Naive thymus-derived CD4-positive, alpha-beta T cell (primary cell): Measurements from ENCODE around the gene TDG. TPM values are rescaled to one million over a fixed set of nuclear protein-coding genes. Genes with fewer than 3 reads are reported as not detected.

Experiments
- ATAC-seq: fragments of 150-1000 bp; cut with Tn5 transposase; 2 replicates; pipeline ENCODE4 v1.10.0; 2021; ENCODE audit warnings: mild to moderate bottlenecking, moderate library complexity
- CTCF ChIA-PET: fragments of 350-600 bp; sonication (Branson Sonifier 250); formaldehyde crosslinking; loops from one replicate; lab custom pipeline; 2021; ENCODE audit warnings: antibody characterized with exemption; lab: Charles Lee
- POLR2A ChIA-PET: fragments of 350-600 bp; sonication (Branson Sonifier 250); formaldehyde crosslinking; loops from one replicate; lab custom pipeline; 2021; ENCODE audit warnings: antibody characterized with exemption, inconsistent platforms; lab: Charles Lee
- DNase-seq, 9 donors: peaks; one replicate each; pipeline versions ENCODE4 v3.0.0 to v3.0.0-alpha.2; 2020 to 2022; ENCODE audit warnings: mixed read lengths in 1 of 9
- H3K27ac ChIP-seq: one replicate; pipeline ENCODE4 v1.7.0; 2013; ENCODE audit warnings: mild to moderate bottlenecking, low read depth, low read length, moderate library complexity
- H3K27me3 ChIP-seq, 2 donors: one replicate each; pipeline ENCODE4 v1.7.0; 2013; ENCODE audit warnings: low read length in 2 of 2, mild to moderate bottlenecking in 2 of 2, moderate library complexity in 2 of 2; ENCODE audit not compliant: control insufficient read depth in 2 of 2, insufficient read depth in 2 of 2
- H3K36me3 ChIP-seq, 3 experiments: 1 replicate in 2 of 3; 2 replicates in 1 of 3; pipeline ENCODE4 v1.7.0; 2013; ENCODE audit warnings: low read length in 3 of 3, mild to moderate bottlenecking in 3 of 3, moderate library complexity in 1 of 3; ENCODE audit not compliant: insufficient read depth in 3 of 3, control insufficient read depth in 2 of 3
- H3K4me1 ChIP-seq, 2 donors: one replicate each; pipeline ENCODE4 v1.7.0; 2013; ENCODE audit warnings: low read length in 2 of 2, mild to moderate bottlenecking in 2 of 2, moderate library complexity in 1 of 2; ENCODE audit not compliant: control insufficient read depth in 2 of 2, insufficient read depth in 2 of 2
- H3K4me3 ChIP-seq: 2 replicates; pipeline ENCODE4 v1.7.0; 2013; ENCODE audit warnings: mild to moderate bottlenecking, low read length
- H3K9me3 ChIP-seq, 3 experiments: 1 replicate in 2 of 3; 2 replicates in 1 of 3; pipeline ENCODE4 v1.7.0; 2013; ENCODE audit warnings: low read length in 3 of 3; ENCODE audit not compliant: control insufficient read depth in 2 of 3
- H3K27ac Mint-ChIP-seq, 9 donors: one replicate each; pipeline ENCODE4 v1.8.0; 2020 to 2022; ENCODE audit warnings: mixed read lengths in 9 of 9, mild to moderate bottlenecking in 8 of 9, moderate library complexity in 5 of 9, inconsistent platforms in 2 of 9
- H3K27me3 Mint-ChIP-seq, 5 donors: one replicate each; pipeline ENCODE4 v1.8.0; 2021 to 2022; ENCODE audit warnings: mixed read lengths in 5 of 5, mild to moderate bottlenecking in 1 of 5
- H3K36me3 Mint-ChIP-seq, 5 donors: one replicate each; pipeline ENCODE4 v1.8.0; 2020 to 2022; ENCODE audit warnings: mixed read lengths in 5 of 5, mild to moderate bottlenecking in 3 of 5, inconsistent platforms in 1 of 5
- H3K4me1 Mint-ChIP-seq, 7 donors: one replicate each; pipeline ENCODE4 v1.8.0; 2020 to 2022; ENCODE audit warnings: mixed read lengths in 7 of 7, mild to moderate bottlenecking in 3 of 7, inconsistent platforms in 1 of 7
- H3K4me3 Mint-ChIP-seq, 10 donors: one replicate each; pipeline ENCODE4 v1.8.0; 2020 to 2022; ENCODE audit warnings: mild to moderate bottlenecking in 10 of 10, mixed read lengths in 10 of 10, moderate library complexity in 6 of 10, inconsistent platforms in 2 of 10
- H3K9me3 Mint-ChIP-seq, 11 donors: one replicate each; pipeline ENCODE4 v1.8.0; 2020 to 2022; ENCODE audit warnings: mixed read lengths in 11 of 11, mild to moderate bottlenecking in 4 of 11, inconsistent platforms in 1 of 11, moderate library complexity in 1 of 11
- intact Hi-C, 2 donors: fragments of 100-400 bp; cut with micrococcal nuclease; formaldehyde crosslinking; loops; one replicate each; pipeline ENCODE4 v1.15.1; 2023
- polyA plus RNA-seq, 2 donors: library from polyadenylated mRNA; unstranded; fragments of 300-500 nt; fragmentation: Illumina TruSeq; gene quantifications; one replicate each; pipeline ENCODE4 v1.2.3, GENCODE V29; 2021
- total RNA-seq, 6 experiments: library from RNA in 5 of 6; stranded (reverse) in 5 of 6; gene quantifications; 1 replicate in 5 of 6; 2 replicates in 1 of 6; pipeline ENCODE4 v1.2.3 and lab custom pipeline; 2021 to 2026

Gene TDG
- 10 to 100 TPM; 21.5 to 43.0 (median 35.5) TPM for total RNA-seq
- polyA plus RNA-seq = 10 to 100 TPM; 15.4 to 17.2 TPM
- total RNA-seq (lab: John Stamatoyannopoulos, UW) = 24.0 reads per million, percentile 54 among the genes with 10 or more reads in this experiment

- H3K27ac ChIP-seq = peak within 1 kb of the TSS; percentile 94
- peaks cover 31 to 41% of the 10 kb centered on the region in 2 donors for H3K4me1 ChIP-seq
- intact Hi-C loops = loop anchor here (1.0 to 10.0 kb wide), 14 partner anchors 9 to 1904 kb away; partner anchors contain the start of genes NT5DC3 (in 2 of the 2), APPL2 (in 1 of the 2), C12orf75 (in 1 of the 2) and HCFC2 (in 1 of the 2)
- peaks cover 0 to 14% (median 0%) of the 10 kb centered on the region in 3 experiments for H3K36me3 ChIP-seq
- ATAC-seq (peak; percentile 97), DNase-seq (peak; percentile 81 to 97 (median 95))
- no peaks in the 10 kb centered on the region for H3K27me3 ChIP-seq
- no peaks in the 10 kb centered on the region for H3K9me3 ChIP-seq
- ChIA-PET POLR2A (interaction anchor here (0.5 to 9.4 kb wide), 26 partner anchors 8 to 1141 kb away, joined by 3 to 165 read pairs (median 4); partner anchors contain the start of genes HCFC2, HSP90B1, NFYB and NT5DC3), CTCF (interaction anchor here (0.6 to 1.8 kb wide), 9 partner anchors 10 to 143 kb away, joined by 3 to 11 read pairs (median 5); a partner anchor contains a TSS)
- H3K4me3 ChIP-seq = peak within 1 kb of the TSS; percentile 87
- Mint-ChIP-seq H3K4me3 (peak within 1 kb of the TSS; percentile 92 to 99 (median 97)), H3K36me3 (peaks cover 0 to 10% (median 3%) of the 10 kb centered on the region in 5 donors), H3K27me3 (no peaks in the 10 kb centered on the region), H3K27ac (peak within 1 kb of the TSS; percentile 96 to 100 (median 99)), H3K9me3 (peaks cover 0 to 3% (median 0%) of the 10 kb centered on the region in 11 donors), H3K4me1 (peaks cover 34 to 68% (median 57%) of the 10 kb centered on the region in 7 donors)
Observed at GRCh38 chr12:103965590-103966504, at the start of gene TDG. TDG (plus strand) TSS chr12:103965872; CDS start chr12:103966038, 166 bp downstream.

- Histone ChIP-seq H3K27ac (no peak overlapping the region), H3K36me3 (no peaks in the 10 kb centered on the region), H3K4me3 (no peak overlapping the region), H3K9me3 (no peaks in the 10 kb centered on the region), H3K27me3 (no peaks in the 10 kb centered on the region), H3K4me1 (no peaks in the 10 kb centered on the region)
- ATAC-seq (no peak), DNase-seq (no peak)
- CTCF ChIA-PET = no interaction called here
- peak overlapping the region in 1 of 9 donors; percentile 59 for H3K27ac Mint-ChIP-seq
- peaks cover 0 to 11% (median 5%) of the 10 kb centered on the region in 11 donors for H3K9me3 Mint-ChIP-seq
- intact Hi-C loops = no loop called here
- peaks cover 0 to 5% (median 0%) of the 10 kb centered on the region in 5 donors for H3K27me3 Mint-ChIP-seq
- POLR2A ChIA-PET = interaction anchor here (1.1 to 3.3 kb wide), 4 partner anchors 7 to 16 kb away, joined by 3 to 13 read pairs (median 8); no protein-coding TSS in a partner anchor
- H3K4me3 Mint-ChIP-seq = no peak overlapping the region
- peaks cover 0 to 3% (median 0%) of the 10 kb centered on the region in 7 donors for H3K4me1 Mint-ChIP-seq
- H3K36me3 Mint-ChIP-seq = peaks cover 4 to 8% (median 5%) of the 10 kb centered on the region in 5 donors
Observed at GRCh38 chr12:103917873-103918272, 47.8 kb upstream of the TDG start.

GRCh38 chr12:103924761-103925641 is 40.7 kb upstream of the TDG start:
- intact Hi-C loops = loop anchor here (1.0 to 5.0 kb wide), 3 partner anchors 44 to 1863 kb away; partner anchors contain the start of gene WASHC3 (in 1 of the 2)
- Mint-ChIP-seq H3K27me3 (peaks cover 0 to 2% (median 0%) of the 10 kb centered on the region in 5 donors), H3K9me3 (peaks cover 0 to 3% (median 0%) of the 10 kb centered on the region in 11 donors), H3K27ac (peak overlapping the region in 3 of 9 donors; percentile 37 to 62 (median 51)), H3K4me3 (peak overlapping the region in 1 of 10 donors; percentile 40), H3K36me3 (peaks cover 0 to 5% (median 1%) of the 10 kb centered on the region in 5 donors), H3K4me1 (peaks cover 11 to 36% (median 17%) of the 10 kb centered on the region in 7 donors)
- H3K36me3 ChIP-seq = no peaks in the 10 kb centered on the region
- DNase-seq = peak in 1 of 9 donors; percentile 55
- H3K27ac ChIP-seq = no peak overlapping the region
- no peaks in the 10 kb centered on the region for H3K27me3 ChIP-seq
- no peak overlapping the region for H3K4me3 ChIP-seq
- ATAC-seq = no peak
- peaks cover 10 to 13% of the 10 kb centered on the region in 2 donors for H3K4me1 ChIP-seq
- no peaks in the 10 kb centered on the region for H3K9me3 ChIP-seq
- ChIA-PET CTCF (interaction anchor here (1.7 kb wide), 1 partner anchor 23 kb away, joined by 4 read pairs; no protein-coding TSS in a partner anchor), POLR2A (interaction anchor here (0.6 to 2.9 kb wide), 4 partner anchors 8 to 42 kb away, joined by 3 to 18 read pairs (median 3); no protein-coding TSS in a partner anchor)

- intact Hi-C loops = loop anchor here (1.0 to 5.0 kb wide), 11 partner anchors 27 to 1866 kb away; partner anchors contain the start of genes WASHC4 (in 2 of the 2), NFYB (in 1 of the 2), NT5DC3 (in 1 of the 2) and TDG (in 1 of the 2)
- peak overlapping the region; percentile 76 for H3K4me3 ChIP-seq
- Mint-ChIP-seq H3K36me3 (peaks cover 14 to 25% (median 14%) of the 10 kb centered on the region in 5 donors), H3K9me3 (peaks cover 0 to 6% (median 0%) of the 10 kb centered on the region in 11 donors), H3K27ac (peak overlapping the region; percentile 97 to 100 (median 100)), H3K4me3 (peak overlapping the region; percentile 84 to 99 (median 92)), H3K4me1 (peaks cover 33 to 61% (median 39%) of the 10 kb centered on the region in 7 donors), H3K27me3 (peaks cover 0 to 4% (median 0%) of the 10 kb centered on the region in 5 donors)
- no peak for ATAC-seq
- H3K4me1 ChIP-seq = peaks cover 28 to 38% of the 10 kb centered on the region in 2 donors
- CTCF ChIA-PET = interaction anchor here (0.6 to 3.3 kb wide), 6 partner anchors 12 to 210 kb away, joined by 3 to 18 read pairs (median 7); no protein-coding TSS in a partner anchor
- no peaks in the 10 kb centered on the region for H3K27me3 ChIP-seq
- no peaks in the 10 kb centered on the region for H3K9me3 ChIP-seq
- POLR2A ChIA-PET = interaction anchor here (0.6 to 5.7 kb wide), 26 partner anchors 9 to 1868 kb away, joined by 3 to 149 read pairs (median 8); partner anchors contain the start of genes APPL2, NFYB, NT5DC3 and TDG
- peak overlapping the region; percentile 100 for H3K27ac ChIP-seq
- peaks cover 5 to 14% (median 12%) of the 10 kb centered on the region in 3 experiments for H3K36me3 ChIP-seq
- peak in 2 of 9 donors; percentile 24 to 59 for DNase-seq
Observed at GRCh38 chr12:103928682-103929045, 37.0 kb upstream of the TDG start.

- DNase-seq (peak in 8 of 9 donors; percentile 67 to 95 (median 92)), ATAC-seq (peak; percentile 61)
- peak overlapping the region; percentile 97 to 100 (median 100) for H3K27ac Mint-ChIP-seq
- peak overlapping the region; percentile 84 to 99 (median 92) for H3K4me3 Mint-ChIP-seq
- H3K9me3 ChIP-seq = no peaks in the 10 kb centered on the region
- peaks cover 14 to 28% (median 17%) of the 10 kb centered on the region in 5 donors for H3K36me3 Mint-ChIP-seq
- H3K4me1 ChIP-seq = peaks cover 31 to 41% of the 10 kb centered on the region in 2 donors
- peak overlapping the region; percentile 76 for H3K4me3 ChIP-seq
- CTCF ChIA-PET = interaction anchor here (0.6 to 3.3 kb wide), 9 partner anchors 11 to 210 kb away, joined by 3 to 18 read pairs (median 5); partner anchors contain the start of gene TDG
- intact Hi-C loops = loop anchor here (1.0 to 5.0 kb wide), 11 partner anchors 28 to 1867 kb away; partner anchors contain the start of genes WASHC4 (in 2 of the 2), NFYB (in 1 of the 2), NT5DC3 (in 1 of the 2) and TDG (in 1 of the 2)
- H3K27me3 ChIP-seq = no peaks in the 10 kb centered on the region
- peaks cover 5 to 19% (median 17%) of the 10 kb centered on the region in 3 experiments for H3K36me3 ChIP-seq
- H3K27me3 Mint-ChIP-seq = peaks cover 0 to 4% (median 0%) of the 10 kb centered on the region in 5 donors
- peak overlapping the region; percentile 100 for H3K27ac ChIP-seq
- H3K9me3 Mint-ChIP-seq = peaks cover 0 to 6% (median 0%) of the 10 kb centered on the region in 11 donors
- POLR2A ChIA-PET = interaction anchor here (0.6 to 5.7 kb wide), 43 partner anchors 9 to 1869 kb away, joined by 3 to 149 read pairs (median 6); partner anchors contain the start of genes APPL2, EID3, HCFC2 and NFYB
- H3K4me1 Mint-ChIP-seq = peaks cover 34 to 66% (median 43%) of the 10 kb centered on the region in 7 donors
Observed at GRCh38 chr12:103929046-103929783, 36.5 kb upstream of the TDG start.
